Activated T-cell treated with anti-CD3 and anti-CD28 coated beads, Interleukin-2, amount 50 U/mL, for 1 hour (primary cell): Measurements from ENCODE around the gene TTC39C.

Experiments used
- DNase-seq: peaks from one replicate; pipeline ENCODE4 v3.0.0-alpha.2; 2020

Gene TTC39C

GRCh38 chr18:23992089-23992940 lies 22.2 kb upstream of the TTC39C start:
- peak; percentile 70 for DNase-seq

- no peak for DNase-seq
These were observed 21.6 kb upstream of the TTC39C start for GRCh38 chr18:23992941-23993280.

GRCh38 chr18:23994361-23994902 lies 20.1 kb upstream of the TTC39C start:
- peak; percentile 43 for DNase-seq

- no peak for DNase-seq
These were observed 19.4 kb upstream of the TTC39C start for GRCh38 chr18:23995180-23995579.

- no peak for DNase-seq
These were observed 16.5 kb upstream of the TTC39C start for GRCh38 chr18:23998018-23998417.

GRCh38 chr18:23998820-23999219 lies 15.7 kb upstream of the TTC39C start:
- no peak for DNase-seq

GRCh38 chr18:24000613-24001490 lies 13.7 kb upstream of the TTC39C start:
- DNase-seq: no peak

GRCh38 chr18:24002479-24002878 lies 12.1 kb upstream of the TTC39C start:
- no peak for DNase-seq

GRCh38 chr18:24003288-24003687 lies 11.3 kb upstream of the TTC39C start:
- DNase-seq: no peak

- DNase-seq: no peak
These were observed 10.5 kb upstream of the TTC39C start for GRCh38 chr18:24003903-24004640.

GRCh38 chr18:24006712-24007313 lies 7.7 kb upstream of the TTC39C start:
- DNase-seq: no peak

GRCh38 chr18:24009246-24009645 lies 5.3 kb upstream of the TTC39C start:
- no peak for DNase-seq

- DNase-seq: no peak
These were observed 4.8 kb upstream of the TTC39C start for GRCh38 chr18:24009651-24010333.

GRCh38 chr18:24010673-24011072 lies 3.9 kb upstream of the TTC39C start:
- DNase-seq: no peak

GRCh38 chr18:24011123-24011917 lies 3.2 kb upstream of the TTC39C start:
- no peak for DNase-seq

- DNase-seq: no peak
These were observed 1.5 kb upstream of the TTC39C start for GRCh38 chr18:24013051-24013450.

GRCh38 chr18:24014986-24015638 lies 558 bp downstream of the TTC39C start:
- peak; percentile 62 for DNase-seq

GRCh38 chr18:24015639-24016631 lies 1.4 kb downstream of the TTC39C start:
- DNase-seq: no peak

GRCh38 chr18:24016643-24017042 lies 2.1 kb downstream of the TTC39C start:
- DNase-seq: no peak
